ENCODE results near the gene SKIDA1.

- TF ChIP-seq CTCF (tag by site-specific recombination; IDR thresholded peaks at IDR 0.05) (no peak), ZNF121 (tag by site-specific recombination; IDR thresholded peaks at IDR 0.05) (no peak), BCL11B (tag by site-specific recombination; IDR thresholded peaks at IDR 0.05; ENCODE audit: low read depth) (no peak), ZNF629 (tag by site-specific recombination; IDR thresholded peaks at IDR 0.05) (no peak), ZNF157 (tag by site-specific recombination; IDR thresholded peaks at IDR 0.05) (no peak), ZNF777 (tag by site-specific recombination; IDR thresholded peaks at IDR 0.05; ENCODE audit: borderline replicate concordance) (no peak)
Observed at GRCh38 chr10:21506351-21506750, 19.1 kb downstream of the SKIDA1 start.
